Stimulated activated CD8-positive, alpha-beta memory T cell treated with anti-CD3 and anti-CD28 coated beads, Interleukin-12 subunit alpha, Interleukin-12 subunit beta, amount 100 ng/mL, for 24 hours (primary cell): ENCODE results near the gene ZNF750.

Experiments
- DNase-seq: peaks from one replicate; pipeline ENCODE4 v3.0.0-alpha.2; 2020; ENCODE audit errors: extremely low read depth

The ZNF750 gene

GRCh38 chr17:82812058-82812457, 27.8 kb downstream of the ZNF750 start:
- no peak for DNase-seq

DNA sequence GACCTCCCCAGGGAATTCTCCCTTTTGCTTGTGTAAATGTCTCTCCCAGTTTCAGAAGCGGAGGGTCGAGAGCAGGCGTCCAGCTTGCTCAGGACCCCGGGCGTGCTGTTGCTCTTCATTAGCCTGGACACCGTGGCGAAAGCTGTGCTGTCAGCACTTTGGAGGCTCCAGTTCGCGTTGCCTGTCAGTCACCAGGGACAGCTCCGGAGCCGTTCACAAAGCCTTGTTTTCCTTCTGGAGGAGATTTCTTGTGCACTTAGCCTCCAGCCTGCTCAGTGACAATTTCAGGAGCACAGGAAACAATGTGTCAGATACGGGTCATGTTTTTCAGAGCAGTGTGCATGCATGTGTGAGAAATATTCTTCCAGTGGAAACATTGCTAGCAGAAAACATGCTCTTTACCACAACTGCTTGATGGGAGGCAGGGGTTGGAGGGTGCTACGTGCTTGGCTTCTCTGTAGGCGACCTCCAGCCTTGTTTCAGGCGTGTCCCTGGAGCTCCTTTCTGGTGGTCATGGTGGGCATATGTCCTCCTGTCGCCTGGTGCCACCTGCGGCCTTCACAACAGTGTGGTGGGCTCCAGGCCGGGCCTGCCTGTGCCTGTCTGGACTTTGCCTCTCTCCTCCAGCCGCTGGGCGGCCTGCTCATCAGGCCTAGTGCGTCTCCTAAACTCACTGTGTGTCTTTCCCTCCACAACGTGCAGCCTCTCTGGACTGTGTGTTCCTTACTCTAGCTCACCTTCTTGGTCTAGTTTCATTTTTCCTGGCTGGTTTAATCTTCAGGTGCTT, 29.0 kb downstream of the ZNF750 start:
- no peak for DNase-seq

DNA sequence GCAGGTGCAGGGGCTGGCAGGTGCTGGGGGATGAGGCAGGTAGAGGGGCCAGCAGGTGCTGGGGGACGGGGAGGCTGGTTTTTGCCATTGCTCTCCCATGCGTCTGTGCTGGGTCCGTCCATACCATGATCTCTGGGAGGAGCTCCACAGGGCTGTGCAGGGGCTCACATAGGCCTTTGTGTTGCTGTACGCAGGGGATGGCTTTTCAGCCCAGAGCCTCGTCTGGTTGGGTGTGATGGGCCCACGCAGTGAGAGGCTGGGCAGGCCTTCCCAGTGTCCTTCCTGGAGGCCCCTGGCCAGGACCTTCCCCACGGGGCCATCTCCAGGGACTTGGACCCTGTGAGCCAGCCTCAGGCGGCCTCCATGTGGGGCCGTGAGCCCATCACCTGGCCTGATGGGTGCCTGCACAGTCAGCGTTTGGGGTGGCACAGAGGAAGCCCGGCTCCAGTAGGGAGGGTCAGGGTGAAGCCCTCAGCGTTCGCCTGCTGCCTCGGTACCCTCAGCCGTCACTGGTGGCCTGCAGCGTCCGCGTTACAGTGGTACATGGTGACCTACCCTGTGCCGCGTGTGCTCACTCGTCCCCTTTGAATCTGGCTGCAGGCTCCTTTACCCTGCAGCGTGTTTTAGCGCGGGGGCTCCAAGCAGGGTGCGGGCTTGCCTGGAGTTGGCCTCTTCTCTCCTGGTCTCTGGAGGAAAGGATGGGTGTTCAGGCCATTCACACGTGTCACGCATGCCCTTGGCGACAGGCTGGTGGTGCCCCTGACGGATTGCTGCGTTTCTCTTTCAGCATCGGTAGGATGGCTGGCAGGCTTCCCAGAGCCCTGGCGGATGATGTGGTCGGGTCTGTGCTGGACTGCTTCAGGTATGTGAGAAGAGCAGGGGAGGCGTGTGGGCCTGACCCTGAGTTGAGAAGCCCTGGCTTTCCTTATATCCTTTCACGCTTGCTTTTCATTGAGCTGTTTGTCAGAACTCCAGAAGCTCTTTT, 30.6 kb downstream of the ZNF750 start:
- no peak for DNase-seq

DNA sequence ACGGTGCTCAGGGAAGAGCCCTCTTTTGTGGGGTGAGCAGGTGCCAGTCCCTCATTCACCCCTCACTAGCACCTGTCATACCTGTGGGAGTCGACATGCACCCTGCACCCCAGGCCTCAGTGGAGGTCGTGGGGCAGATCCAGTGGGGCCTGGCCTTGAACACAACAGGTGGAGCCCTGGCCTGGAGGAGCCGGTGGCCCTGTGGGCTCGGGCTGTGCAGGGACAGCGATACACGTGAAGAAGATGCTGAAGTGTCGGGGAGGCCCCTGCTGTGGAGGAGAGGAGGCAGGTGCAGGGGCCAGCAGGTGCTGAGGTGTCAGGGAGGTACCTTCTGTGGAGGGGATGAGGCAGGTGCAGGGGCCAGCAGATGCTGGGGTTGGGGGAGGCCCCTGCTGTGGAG, 31.8 kb downstream of the ZNF750 start:
- no peak for DNase-seq

GRCh38 chr17:82807562-82807961, 32.3 kb downstream of the ZNF750 start:
- DNase-seq = no peak

DNA sequence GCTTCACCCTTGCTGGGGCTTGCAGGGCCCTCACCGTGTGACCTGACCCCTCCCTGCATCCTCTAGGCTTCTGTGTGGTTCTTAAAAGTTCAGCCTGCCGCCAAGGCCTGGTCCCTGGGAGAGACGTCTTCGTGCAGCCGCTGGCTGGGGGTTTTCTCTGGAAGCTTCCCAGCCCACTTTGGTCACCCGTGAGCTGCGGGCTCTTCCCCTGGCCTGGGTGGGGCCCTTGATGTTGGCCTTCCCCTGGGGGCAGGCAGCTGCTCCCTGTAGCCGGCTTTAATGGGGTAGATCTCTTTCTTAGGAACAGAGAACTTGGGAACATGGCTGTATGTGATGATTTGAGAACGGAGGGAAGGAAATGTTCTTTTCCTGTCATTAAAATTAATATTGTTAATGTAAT, 32.7 kb downstream of the ZNF750 start:
- no peak for DNase-seq

DNA sequence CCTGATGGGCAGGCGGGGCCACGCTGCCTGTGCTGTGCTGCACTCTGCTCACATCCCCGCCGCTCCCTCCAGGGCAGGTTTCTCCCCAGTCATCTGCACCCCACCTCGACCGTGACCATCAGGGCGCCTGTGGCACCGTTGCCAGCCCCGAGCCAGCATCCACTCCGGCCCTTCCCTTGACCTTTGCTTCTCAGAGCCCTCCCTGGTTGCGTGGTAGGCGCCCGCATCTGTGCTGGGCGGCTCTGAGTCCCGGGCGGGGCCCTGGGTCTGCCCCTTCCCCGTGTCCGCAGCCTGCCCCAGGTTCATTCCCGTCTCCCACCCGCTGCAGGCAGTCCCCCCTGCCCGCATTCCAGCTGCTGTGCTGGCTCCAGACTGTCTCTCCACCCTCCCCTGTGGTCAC, 33.2 kb downstream of the ZNF750 start:
- no peak for DNase-seq

- no peak for DNase-seq
These were observed 34.0 kb downstream of the ZNF750 start for GRCh38 chr17:82805823-82806222.

- no peak for DNase-seq
These were observed 34.6 kb downstream of the ZNF750 start for GRCh38 chr17:82805254-82805653.

- DNase-seq = no peak
These were observed 35.2 kb downstream of the ZNF750 start for GRCh38 chr17:82804442-82805191.

DNA sequence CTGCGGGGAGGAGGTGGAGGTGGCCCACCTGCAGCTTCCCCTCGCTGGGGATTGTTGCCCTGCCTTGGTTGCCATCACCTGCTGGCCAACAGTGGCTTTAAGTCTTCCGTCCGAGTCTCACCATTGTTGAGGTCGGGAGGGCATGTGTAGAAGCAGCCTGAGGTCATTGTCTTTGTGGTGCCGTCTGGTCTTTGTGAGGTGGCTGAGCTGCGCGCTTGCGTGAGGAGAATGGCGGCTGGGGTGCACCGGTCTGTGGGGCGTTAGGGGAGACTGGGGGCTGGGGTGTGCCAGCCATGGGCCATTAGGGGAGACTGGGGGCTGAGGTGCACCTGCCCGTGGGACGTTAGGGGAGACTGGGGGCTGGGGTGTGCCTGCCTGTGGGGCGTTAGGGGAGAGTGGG, 36.2 kb downstream of the ZNF750 start:
- no peak for DNase-seq

GRCh38 chr17:82803185-82803584, 36.6 kb downstream of the ZNF750 start:
- DNase-seq = no peak

- DNase-seq = no peak
These were observed 37.6 kb downstream of the ZNF750 start for GRCh38 chr17:82802075-82802780.

DNA sequence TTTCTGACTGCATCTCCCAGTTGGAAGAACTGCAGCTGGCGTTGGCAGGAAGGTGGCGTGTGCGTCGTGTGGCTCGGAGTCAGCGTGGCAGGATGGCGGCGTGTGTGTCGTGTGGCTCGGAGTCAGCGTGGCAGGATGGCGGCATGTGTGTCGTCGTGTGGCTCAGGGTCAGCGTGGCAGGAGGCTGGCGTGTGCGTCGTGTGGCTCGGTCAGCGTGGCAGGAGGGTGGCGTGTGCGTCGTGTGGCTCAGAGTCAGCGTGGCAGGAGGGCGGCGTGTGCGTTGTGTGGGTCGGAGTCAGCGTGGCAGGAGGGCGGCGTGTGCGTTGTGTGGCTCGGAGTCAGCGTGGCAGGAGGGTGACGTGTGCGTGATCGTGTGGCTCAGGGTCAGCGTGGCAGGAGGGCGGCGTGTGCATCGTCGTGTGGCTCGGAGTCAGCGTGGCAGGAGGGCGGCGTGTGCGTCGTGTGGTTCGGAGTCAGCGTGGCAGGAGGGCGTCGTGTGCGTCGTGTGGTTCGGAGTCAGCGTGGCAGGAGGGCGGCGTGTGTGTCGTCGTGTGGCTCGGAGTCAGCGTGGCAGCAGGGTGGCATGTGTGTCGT, 38.3 kb downstream of the ZNF750 start:
- no peak for DNase-seq

DNA sequence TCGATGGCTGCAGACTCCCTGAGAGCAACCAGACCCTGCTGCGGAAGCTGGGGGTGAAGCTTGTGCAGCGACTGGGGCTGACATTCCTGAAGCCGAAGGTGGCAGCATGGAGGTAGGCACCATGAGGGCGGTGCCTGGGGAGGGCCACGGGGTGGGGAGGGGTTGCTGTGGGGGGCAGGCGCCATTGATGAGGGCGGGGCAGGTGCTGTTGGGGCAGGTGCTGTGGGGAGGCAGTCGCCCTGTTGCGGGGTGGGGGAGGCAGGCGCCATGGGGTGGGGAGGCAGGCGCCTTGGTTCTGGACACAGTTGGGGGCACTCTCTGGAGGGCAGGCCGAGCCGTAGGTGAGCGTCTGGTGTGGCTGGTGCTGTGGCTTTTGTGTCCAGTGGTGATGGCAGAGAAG, 38.9 kb downstream of the ZNF750 start:
- DNase-seq = no peak

DNA sequence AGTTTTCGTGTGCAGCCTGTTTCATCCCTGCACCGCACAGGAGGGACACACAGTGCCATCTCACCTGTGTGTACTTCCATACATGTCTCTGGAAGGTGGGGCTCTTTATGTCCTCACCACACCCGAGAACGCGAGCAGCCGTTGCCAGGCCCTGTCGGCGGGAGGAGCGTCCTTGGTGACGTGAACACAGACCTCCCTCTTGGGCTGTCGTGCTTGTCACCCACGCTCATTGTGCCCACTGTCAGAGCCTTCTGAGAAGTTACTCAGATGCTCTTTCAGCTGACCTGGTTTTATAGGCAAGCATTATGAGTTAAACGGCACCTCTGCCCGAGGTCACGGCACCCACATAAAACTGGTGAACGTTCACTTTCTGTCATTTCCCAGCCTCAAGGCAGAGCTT, 40.2 kb downstream of the ZNF750 start:
- no peak for DNase-seq

GRCh38 chr17:82798752-82799151, 41.1 kb downstream of the ZNF750 start:
- DNase-seq = no peak

DNA sequence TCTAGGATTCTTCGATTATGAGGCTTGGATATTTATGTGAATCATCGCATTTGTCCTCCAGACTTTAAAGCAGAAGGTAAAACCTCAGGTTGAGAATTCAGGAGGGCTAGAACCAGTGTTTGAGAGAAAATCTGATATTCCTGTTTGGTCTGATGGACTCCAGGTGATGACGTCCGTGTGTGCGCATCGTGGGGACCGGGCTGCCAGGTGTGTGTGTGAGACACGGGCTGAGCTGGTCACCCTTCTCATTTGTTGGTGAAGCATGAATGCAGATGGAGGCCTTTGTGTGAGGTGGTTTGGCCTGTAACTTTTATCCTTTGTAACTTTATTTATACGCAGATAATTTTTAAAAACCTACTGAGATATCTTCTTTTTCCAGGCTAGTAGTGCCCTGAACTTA, 42.8 kb downstream of the ZNF750 start:
- no peak for DNase-seq

- no peak for DNase-seq
These were observed 44.2 kb downstream of the ZNF750 start for GRCh38 chr17:82795615-82796014.

DNA sequence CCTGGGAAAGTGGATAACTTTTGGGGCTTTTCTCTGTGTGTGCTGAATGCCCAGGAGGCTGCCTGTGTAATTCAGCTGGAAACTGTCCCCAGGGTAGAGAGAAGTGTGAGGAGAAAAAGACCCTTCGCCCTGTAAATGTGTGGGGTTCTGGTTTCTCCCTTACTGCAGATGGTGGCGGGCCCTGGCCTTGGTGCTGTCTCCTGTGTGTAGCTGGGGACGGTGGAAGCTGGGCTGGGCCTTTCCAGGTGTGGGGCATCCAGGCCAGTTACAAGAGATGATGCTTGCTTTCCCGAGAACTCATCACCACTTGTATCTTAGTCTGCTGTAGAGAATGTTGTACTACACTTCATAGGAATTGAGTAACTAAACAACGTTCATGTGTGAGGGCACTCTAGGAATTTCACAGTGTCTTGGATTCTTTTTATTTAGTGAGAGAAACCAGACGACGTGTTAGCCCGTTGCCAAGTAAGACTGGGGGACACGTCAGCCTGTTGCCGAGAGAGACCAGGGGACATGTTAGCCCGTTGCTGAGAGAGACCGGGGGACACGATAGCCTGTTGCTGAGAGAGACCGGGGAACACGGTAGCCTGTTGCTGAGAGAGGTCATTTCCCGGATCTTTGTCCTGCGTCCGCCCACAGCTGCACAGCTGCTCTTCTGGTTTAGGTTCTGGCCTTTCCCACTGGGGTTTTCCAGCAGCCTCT, 44.9 kb downstream of the ZNF750 start:
- DNase-seq = no peak
